ENCODE measurements around the gene DDR2.

- TF ChIP-seq EZH2 (IDR thresholded peaks at IDR 0.05; ENCODE audit: insufficient read depth, poor library complexity, severe bottlenecking) (no peak), EZH2phosphoT487 (IDR thresholded peaks at IDR 0.05; ENCODE audit: insufficient read depth, low read depth) (no peak)
Measured at GRCh38 chr1:162710345-162710744, 78.1 kb downstream of the DDR2 start.
